Gastroesophageal sphincter (tissue), 4 donors: ENCODE data around the gene ICA1. TPM values are rescaled to one million over a fixed set of nuclear protein-coding genes. Genes with fewer than 3 reads are reported as not detected.

Experiments
- ATAC-seq: fragments of 150-250 bp; one replicate; pipeline ENCODE4 v1.9.1; 2016; ENCODE audit warnings: mild to moderate bottlenecking, moderate library complexity
- H3K27ac ChIP-seq, 4 donors: fragments of 200-600 bp; sonication (generic) in 3 of 4; 1 replicate in 3 of 4; 2 replicates in 1 of 4; pipeline ENCODE4 v1.5.1; 2016 to 2019
- H3K27me3 ChIP-seq: fragments of 200-600 bp; sonication (generic); one replicate; pipeline ENCODE4 v1.5.1; 2019
- H3K36me3 ChIP-seq, 2 donors: fragments of 200-600 bp; sonication (generic); one replicate each; pipeline ENCODE4 v1.5.1; 2019; ENCODE audit warnings: control low read depth in 1 of 2
- H3K4me1 ChIP-seq, 3 donors: fragments of 200-600 bp; sonication (generic); 1 replicate in 2 of 3; 2 replicates in 1 of 3; pipeline ENCODE4 v1.5.1; 2016 to 2019; ENCODE audit warnings: control low read depth in 2 of 3
- H3K4me3 ChIP-seq, 2 donors: fragments of 200-600 bp; sonication (generic); one replicate each; pipeline ENCODE4 v1.5.1; 2019; ENCODE audit warnings: mild to moderate bottlenecking in 1 of 2, moderate library complexity in 1 of 2
- H3K9me3 ChIP-seq, 3 donors: fragments of 200-600 bp; sonication (generic); one replicate each; pipeline ENCODE4 v1.5.1; 2017 to 2019; ENCODE audit warnings: control low read depth in 2 of 3
- EP300 ChIP-seq: sonication (generic); formaldehyde crosslinking; IDR thresholded peaks from one replicate; pipeline ENCODE4 v1.6.1; 2017; ENCODE audit warnings: antibody characterized with exemption, mild to moderate bottlenecking
- POLR2A ChIP-seq, 2 donors: fragments of 450-650 bp; IDR thresholded peaks; one replicate each; pipeline ENCODE4 v1.6.1; 2017; ENCODE audit warnings: antibody characterized with exemption in 2 of 2, mild to moderate bottlenecking in 2 of 2, moderate library complexity in 1 of 2
- POLR2AphosphoS5 ChIP-seq: sonication (generic); formaldehyde crosslinking; IDR thresholded peaks from one replicate; pipeline ENCODE4 v1.6.1; 2017; ENCODE audit warnings: antibody characterized with exemption
- WGBS, 2 donors: methylation state at CpG; one replicate each; pipeline ENCODE4 v1.1.5; 2018; ENCODE audit warnings: low coverage in 1 of 2; 5-methylcytosine and 5-hydroxymethylcytosine counted together
- total RNA-seq, 4 donors: library from RNA; depleted of rRNA; stranded (reverse); fragments of >200 nt; gene quantifications; one replicate each; pipeline ENCODE4 v1.1.0, GENCODE V29; 2016
- TF ChIP-seq, protein P1 (sequence below), 4 experiments: fragments of 200-600 bp in 2 of 4; fragments of 450-650 bp in 2 of 4; sonication (generic) in 1 of 4; IDR thresholded peaks; one replicate each; pipeline ENCODE4 v1.5.1; 2017 to 2019; ENCODE audit warnings: antibody characterized with exemption in 4 of 4, mild to moderate bottlenecking in 2 of 4, moderate library complexity in 2 of 4

Gene ICA1
- total RNA-seq, 4 donors from 2014 or later, result 6.6 to 11.7 (median 8.2) TPM

DNA sequence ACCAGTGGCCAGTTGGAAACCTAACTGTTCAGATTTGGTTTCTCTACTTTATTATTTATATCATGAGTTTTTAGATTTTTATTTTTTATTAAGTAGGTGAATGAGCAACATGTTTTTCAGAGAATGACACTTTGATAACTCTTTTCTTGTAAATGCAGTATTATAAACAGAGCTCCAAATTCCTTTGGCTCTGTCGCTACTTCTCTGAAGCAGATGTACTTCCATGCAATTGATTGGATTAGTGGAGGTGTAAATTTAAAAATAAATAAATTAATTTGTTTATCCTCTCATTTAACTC is 34.3 kb upstream of the ICA1 start:
- Histone ChIP-seq H3K27me3 (no peaks in the 10 kb centered on the region), H3K27ac (no peak overlapping the region), H3K4me3 (no peak overlapping the region), H3K9me3 (no peaks in the 10 kb centered on the region), H3K36me3 (no peaks in the 10 kb centered on the region), H3K4me1 (no peaks in the 10 kb centered on the region)
- TF ChIP-seq, protein P1, sequence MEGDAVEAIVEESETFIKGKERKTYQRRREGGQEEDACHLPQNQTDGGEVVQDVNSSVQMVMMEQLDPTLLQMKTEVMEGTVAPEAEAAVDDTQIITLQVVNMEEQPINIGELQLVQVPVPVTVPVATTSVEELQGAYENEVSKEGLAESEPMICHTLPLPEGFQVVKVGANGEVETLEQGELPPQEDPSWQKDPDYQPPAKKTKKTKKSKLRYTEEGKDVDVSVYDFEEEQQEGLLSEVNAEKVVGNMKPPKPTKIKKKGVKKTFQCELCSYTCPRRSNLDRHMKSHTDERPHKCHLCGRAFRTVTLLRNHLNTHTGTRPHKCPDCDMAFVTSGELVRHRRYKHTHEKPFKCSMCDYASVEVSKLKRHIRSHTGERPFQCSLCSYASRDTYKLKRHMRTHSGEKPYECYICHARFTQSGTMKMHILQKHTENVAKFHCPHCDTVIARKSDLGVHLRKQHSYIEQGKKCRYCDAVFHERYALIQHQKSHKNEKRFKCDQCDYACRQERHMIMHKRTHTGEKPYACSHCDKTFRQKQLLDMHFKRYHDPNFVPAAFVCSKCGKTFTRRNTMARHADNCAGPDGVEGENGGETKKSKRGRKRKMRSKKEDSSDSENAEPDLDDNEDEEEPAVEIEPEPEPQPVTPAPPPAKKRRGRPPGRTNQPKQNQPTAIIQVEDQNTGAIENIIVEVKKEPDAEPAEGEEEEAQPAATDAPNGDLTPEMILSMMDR (IDR thresholded peaks at IDR 0.05), result no peak
- TF ChIP-seq POLR2AphosphoS5, result no peak
- no peak for TF ChIP-seq EP300
- no peak for TF ChIP-seq POLR2A (IDR thresholded peaks at IDR 0.05)
- no peak for ATAC-seq
- 93 to 100% methylated on average over 1 of the region's 1 CpG for WGBS, 2 donors

GRCh38 chr7:8295638-8296361 is 33.8 kb upstream of the ICA1 start:
- ATAC-seq, result peak; percentile 57

DNA sequence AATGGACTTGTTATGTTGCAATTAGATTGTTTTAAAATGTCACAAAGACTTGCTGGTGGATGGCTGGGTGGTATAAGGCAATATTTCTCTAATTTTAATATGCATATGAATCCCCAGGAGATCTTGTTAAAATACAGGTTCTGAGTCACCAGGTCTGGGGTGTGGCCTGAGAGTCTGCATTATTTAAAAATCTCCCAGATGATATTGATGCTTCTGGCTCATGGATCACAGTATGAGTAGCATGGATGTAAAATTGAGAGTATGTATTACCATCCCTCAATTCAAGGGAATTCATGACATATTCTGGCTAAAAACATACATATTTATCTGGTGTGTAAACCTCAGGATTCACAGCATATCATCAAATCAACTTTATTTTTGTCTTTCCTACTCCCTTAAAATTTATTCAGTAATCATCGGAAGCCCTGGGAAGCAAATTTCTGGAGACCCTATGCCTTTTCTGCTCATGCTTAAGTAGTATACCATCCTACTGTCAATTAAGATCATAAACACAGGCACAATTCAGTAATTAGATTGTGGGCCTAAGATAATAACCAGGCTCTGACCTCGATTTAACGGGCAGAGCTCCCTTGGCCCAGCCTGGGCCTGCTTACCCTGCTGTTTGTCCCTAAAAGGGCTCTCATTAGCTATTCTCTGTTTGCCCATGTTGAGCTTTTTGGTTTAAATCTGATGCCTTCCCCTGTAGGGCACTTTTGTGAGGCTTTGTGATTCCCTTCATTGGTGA is 29.6 kb upstream of the ICA1 start:
- Histone ChIP-seq H3K27me3 (no peaks in the 10 kb centered on the region), H3K4me3 (no peak overlapping the region), H3K9me3 (no peaks in the 10 kb centered on the region), H3K27ac (no peak overlapping the region), H3K4me1 (no peaks in the 10 kb centered on the region), H3K36me3 (no peaks in the 10 kb centered on the region)
- no peak for ATAC-seq
- TF ChIP-seq EP300 (no peak), POLR2A (IDR thresholded peaks at IDR 0.05) (no peak), POLR2AphosphoS5 (no peak)
- TF ChIP-seq, protein P1 (IDR thresholded peaks at IDR 0.05), result no peak
- WGBS, 2 donors, result 86 to 90% methylated on average over 3 of the region's 3 CpGs

More at GRCh38 chr7:8295638-8296361, 33.8 kb upstream of the ICA1 start:
- H3K4me1 ChIP-seq, result no peaks in the 10 kb centered on the region
- H3K9me3 ChIP-seq, result no peaks in the 10 kb centered on the region
- H3K4me3 ChIP-seq, result no peak overlapping the region
- no peaks in the 10 kb centered on the region for H3K27me3 ChIP-seq
- WGBS, 2 donors, result 40 to 41% methylated on average over 6 of the region's 6 CpGs
- TF ChIP-seq, protein P1 (IDR thresholded peaks at IDR 0.05), result peak; percentile 26 to 67 (median 58)
- no peak for TF ChIP-seq POLR2A (IDR thresholded peaks at IDR 0.05)
- no peak overlapping the region for H3K27ac ChIP-seq
- H3K36me3 ChIP-seq, result no peaks in the 10 kb centered on the region

GRCh38 chr7:8290645-8291308 is 28.8 kb upstream of the ICA1 start:
- Histone ChIP-seq H3K9me3 (no peaks in the 10 kb centered on the region), H3K4me3 (no peak overlapping the region), H3K27me3 (no peaks in the 10 kb centered on the region), H3K27ac (no peak overlapping the region), H3K4me1 (no peaks in the 10 kb centered on the region), H3K36me3 (no peaks in the 10 kb centered on the region)
- no peak for ATAC-seq
- 37 to 41% methylated on average over 2 to 3 of the region's 3 CpGs for WGBS, 2 donors
- no peak for TF ChIP-seq POLR2AphosphoS5
- no peak for TF ChIP-seq EP300
- TF ChIP-seq, protein P1 (IDR thresholded peaks at IDR 0.05), result no peak
- no peak for TF ChIP-seq POLR2A (IDR thresholded peaks at IDR 0.05)
